ENCODE data around the gene CDK5RAP1.
"Not testable (repeated sequence)": the region's sequence is repeated elsewhere in the genome, so short reads cannot be mapped to it uniquely, and the experiment has no call there.

CDK5RAP1 gene

DNA sequence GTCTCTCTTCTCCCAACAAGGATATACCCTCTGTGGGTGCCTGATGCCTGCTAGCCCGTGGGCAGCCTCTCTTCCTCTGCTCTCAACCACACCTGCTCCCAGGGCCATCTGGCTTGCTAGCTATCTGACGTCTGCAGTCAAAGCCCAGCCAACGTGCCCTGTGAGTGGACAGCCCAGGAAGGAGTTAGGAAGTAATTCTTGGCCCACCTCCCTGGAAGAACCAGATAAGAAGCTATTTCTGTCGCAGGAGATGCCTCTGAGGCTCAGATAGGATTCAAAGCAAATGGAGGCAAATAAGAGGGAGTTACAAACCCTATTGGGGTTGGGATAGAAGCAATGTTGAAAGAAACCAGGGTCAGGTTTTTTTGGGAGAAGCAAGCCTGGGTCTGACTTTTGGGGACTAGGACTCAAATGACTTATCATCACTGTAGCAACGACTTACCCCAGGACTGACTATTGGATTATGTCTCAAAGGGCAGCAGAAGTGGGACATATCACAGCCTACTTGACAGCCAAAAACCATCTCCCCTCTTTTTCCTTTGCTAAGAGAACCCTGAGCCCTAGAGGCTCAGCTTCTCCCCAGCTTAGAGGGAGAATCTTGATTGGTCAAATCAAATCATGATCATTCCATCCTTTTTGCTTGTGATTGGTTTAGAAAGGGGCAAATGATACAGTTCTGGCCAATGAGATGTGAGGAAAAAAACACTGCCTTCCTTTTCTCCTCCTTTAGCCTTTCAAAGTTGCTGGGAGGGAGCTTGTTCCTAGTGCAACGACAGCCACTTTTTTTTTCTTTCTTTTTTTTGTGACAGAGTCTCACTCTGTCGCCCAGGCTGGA is 18.0 kb upstream of the CDK5RAP1 start:
- DNase-seq: no peak

DNA sequence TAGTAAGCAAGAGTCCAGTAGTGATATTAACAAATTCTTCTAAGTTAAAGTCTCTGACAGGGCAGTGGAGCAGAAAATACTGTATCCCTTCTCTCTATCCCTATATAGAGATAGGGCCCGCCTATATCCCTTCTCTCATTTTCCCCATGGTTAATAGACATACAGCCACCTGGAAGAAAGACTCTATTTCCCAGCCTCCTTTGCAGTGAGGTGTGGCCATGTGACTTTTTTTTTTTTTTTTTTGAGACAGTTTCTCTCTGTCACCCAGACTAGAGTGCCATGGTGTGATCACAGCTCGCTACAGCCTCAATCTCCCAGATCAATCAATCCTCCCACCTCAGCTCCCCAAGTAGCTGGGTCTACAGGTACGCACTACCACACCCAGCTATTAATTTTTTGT is 16.7 kb upstream of the CDK5RAP1 start:
- no peak for DNase-seq

DNA sequence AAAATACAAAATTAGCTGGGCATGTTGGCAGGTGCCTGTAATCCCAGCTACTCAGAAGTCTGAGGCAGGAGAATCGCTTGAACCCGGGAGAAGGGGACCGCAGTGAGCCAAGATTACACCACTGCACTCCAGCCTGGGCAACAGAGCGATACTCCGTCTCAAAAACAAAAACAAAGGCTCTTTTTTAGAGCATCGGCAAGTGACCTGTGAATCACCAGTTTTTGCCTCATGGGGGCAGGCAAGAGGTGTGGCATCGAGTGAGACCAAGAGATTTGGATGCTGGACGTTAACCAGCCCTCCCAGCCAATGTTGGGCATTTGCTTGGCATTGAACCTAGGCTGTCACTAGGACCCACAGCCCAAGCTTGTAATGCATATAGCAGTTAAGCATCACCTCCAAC is 14.6 kb upstream of the CDK5RAP1 start:
- DNase-seq: no peak

DNA sequence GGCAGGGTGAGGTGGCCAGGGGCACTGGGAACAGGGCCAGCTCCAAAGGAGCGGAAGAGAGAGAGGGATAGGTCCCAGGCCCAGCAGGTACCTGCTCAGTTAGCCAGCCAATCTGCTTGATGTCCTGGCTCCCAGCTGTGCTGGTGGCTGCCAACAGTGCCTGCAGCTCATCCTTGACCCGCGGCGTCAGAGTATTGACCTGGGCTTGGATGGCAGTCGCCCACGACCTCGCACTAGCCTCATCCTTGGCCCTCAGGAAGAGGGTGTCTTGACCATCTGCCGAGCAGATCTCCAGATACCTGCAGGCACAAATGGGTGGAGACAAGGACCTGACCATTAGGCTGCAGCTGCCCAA is 11.1 kb upstream of the CDK5RAP1 start:
- no peak for DNase-seq

DNA sequence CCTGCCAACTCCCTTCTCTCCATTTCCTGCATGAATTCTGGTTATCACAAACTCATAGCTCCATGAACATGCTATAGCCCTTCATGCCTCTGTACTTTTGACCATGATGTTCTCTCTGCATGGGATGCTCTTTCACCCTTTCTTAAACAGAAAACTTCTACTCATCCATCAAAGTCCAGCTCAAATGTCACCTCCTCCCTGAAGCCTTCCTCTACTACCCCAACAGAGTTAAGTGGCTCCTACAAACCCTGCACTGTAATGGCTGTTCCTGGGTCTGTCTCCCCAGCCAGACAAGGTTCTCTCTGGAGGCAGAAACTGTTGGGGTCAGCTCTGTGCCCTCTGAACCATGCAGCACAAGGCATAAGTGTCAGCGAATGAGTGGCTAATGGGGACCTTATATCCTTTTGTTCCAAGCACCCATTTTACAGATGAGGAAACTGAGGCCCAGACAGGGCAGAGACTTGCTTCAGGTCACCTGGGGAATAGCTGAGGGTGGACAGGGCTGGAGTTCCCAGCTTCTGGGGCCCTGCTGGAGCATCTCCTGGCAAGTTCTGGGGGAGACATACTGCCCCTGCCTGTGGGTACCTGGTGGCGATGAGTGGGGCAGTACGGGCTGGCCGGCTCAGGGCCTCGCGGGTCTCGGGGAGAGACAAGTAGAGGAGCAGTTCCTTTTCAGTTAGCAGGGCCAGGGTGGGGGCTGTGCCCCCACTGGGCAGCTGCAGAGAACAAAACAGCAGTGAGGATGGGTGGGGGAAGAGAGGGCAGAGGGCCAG is 10.6 kb upstream of the CDK5RAP1 start:
- DNase-seq: no peak

DNA sequence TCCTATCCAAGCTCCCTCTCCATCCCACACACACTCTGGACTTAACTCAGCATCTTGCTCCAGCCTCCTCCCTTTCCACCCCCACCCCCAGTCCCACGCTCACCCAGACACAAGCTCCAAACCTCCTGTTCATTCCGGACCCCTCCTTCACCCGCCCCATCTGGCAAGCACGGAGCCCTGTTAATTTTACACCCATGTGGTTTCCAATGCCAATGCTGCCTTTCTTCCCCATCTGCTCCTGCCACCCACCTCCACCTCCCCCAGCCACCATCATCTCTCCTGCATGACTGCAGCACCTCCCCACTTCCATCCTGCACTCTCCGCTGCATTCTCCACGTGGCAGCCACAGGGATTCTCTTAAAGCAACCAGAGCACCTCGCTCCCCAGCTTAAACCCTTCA is 9.9 kb upstream of the CDK5RAP1 start:
- no peak for DNase-seq

DNA sequence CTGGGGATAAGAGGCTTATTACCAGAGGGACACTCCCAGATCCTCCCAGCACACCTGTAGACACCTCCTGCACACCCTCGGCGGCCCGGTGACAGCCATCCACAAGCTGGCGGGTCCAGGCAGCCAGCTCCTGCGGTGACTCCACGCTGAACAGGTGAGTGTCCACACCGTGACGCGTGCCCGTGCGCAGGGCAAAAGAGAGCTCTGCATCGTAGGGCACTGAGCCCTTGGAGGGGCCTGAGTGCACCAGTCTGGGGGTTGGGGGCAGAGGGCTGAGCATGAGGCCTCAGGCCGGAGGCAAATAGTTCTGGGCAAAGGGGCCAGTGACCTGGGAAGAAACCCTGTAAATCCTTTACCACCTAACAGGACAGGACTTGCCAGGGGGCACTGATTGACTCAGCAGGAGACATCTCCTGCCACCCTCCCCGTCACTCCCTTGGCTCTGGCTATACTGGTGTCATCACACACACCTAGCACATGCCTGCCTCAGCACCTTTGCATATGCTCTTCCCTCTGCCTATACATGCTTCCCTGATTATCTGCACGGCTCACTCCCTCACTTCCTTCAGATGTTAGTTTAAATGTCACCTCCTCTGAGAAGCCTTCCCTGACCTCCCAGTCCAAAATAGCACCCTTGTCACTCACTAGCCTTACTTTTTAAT is 8.9 kb upstream of the CDK5RAP1 start:
- DNase-seq: no peak

DNA sequence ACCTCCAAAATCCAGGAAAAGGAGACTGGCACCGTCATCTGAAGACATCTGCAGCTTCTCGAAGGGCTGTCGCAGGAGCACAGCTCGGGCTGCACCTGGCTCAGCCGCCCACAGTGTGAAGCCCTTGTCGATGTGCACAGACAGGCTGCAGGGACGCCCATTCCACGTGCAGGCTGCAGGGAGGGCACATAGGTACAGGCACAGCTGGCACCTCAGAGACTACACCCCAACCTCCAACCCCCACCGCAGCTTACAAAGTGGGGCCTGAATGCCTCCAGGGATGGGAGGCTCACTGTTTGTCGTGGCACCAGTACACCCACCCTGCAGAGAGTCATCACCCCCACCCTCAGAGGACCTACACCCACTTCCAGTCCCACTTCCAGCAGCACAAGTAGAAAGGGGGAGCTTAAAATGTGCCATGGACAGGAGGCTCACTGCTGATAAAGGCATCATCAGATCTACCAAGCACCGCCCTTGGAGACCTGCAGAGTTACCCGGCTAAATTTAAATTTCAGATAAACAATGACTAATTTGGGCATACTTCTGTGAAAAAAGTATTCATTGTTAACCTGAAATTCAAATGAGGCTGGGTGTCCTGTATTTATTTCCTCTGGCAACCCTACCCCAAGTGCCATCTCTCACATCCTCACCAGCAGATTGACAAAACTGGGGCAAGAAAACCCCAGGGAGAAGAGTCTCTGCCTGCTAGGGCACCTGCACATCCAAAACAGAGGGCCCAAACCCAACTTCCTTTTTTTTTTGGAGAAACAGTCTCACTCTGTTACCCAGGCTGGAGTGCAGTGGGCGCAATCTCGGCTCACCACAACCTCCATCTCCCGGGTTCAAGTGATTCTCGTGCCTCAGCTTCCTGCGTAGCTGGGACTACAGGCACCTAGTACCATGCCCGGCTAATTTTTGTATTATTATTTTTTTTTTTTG is 7.7 kb upstream of the CDK5RAP1 start:
- no peak for DNase-seq

DNA sequence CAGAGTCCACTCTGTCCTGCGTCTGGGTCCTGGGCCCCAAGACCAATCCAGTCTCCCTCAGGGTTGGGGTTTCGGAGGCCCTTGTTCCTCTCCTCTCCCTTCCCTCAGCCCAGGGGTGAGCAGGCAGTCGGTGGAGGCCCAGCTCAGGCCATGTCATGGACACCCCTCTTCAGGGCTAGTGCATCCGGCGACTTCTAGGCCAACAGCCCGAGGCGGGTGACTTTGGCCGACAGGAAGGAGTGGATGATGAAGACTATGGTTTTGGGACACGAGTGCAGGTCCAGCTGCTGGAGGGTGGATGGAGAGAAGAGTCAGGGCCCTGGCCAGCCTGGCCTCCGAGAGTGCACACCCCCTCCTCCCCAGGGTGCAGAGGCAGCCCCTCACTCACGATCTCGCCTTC is 7.0 kb upstream of the CDK5RAP1 start:
- no peak for DNase-seq

DNA sequence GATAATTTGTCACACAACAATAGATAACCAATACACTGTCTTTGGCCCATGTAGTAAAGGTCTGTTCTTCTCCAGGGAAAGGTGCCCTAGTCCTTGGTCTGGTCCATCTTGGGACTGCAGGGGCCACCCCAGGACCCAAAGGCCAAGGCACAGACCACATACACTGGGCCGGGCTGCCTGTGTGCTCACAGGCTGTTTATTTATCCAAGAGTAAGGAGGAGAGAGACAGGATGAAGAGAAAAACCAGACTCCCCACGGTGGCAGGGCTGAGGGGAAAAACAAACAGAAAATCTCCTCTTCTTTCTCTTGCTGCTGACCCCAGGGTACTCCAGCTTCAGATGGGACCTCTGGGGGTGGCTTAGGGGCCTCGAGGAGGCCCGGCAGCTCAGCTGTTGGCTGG is 6.5 kb upstream of the CDK5RAP1 start:
- DNase-seq: no peak

DNA sequence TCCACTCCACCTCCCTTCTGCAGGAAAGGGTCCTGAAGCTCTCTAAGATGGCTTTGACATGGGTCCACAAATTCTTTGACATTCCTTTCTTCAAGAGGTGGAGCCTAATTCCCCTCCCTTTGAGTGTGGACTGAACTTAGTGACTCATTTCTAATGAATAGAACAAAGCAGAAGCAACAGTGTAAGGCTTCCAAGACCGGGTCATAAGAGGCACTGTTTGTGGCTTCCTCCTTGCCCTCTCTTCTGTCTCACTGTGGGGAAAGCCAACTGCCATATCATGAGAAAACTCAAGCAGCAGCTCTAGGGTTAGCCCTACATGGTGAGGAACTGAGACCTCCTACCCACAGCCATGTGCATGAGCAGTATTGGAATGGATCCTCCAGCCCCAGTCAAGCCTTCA is 5.9 kb upstream of the CDK5RAP1 start:
- DNase-seq: no peak

DNA sequence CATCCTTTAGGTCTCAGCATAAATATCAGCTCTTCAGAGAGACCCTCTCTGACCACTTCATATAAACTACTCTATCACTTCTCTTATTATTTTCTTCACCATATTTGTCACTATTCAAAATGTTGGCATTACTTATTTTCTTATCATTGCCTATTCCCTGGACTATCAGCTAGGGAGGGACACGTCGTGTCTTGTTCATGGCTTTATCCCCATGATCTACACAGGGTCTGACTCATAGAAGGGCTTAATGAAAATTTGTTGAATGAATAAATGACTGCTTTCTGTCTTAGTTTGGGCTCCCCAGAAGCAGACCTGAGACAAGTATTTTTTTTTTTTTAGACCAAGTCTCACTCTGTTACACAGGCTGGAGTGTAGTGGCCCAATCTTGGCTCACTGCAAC is 3.0 kb upstream of the CDK5RAP1 start:
- DNase-seq: no peak

DNA sequence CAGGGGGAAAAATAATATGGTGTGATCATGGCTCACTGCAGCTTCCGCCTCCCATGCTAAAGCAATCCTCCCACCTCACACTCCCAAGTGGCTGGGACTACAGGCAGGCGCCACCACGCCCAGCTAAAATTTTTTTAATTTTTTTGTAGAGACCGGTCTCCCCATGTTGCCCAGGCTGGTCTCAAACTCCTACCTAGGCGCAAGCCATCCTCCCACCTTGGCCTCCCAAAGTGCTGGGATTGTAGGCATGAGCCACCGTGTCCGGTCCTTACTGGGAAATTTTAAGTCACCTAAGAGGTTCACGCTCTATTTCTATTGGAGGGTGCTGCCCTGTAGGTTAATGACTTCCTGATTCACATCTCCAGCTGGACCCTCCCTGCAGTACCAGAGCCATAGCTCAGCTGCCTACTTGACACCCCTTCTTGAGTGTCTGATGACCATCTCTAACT is 626 bp upstream of the CDK5RAP1 start:
- DNase-seq: no peak

DNA sequence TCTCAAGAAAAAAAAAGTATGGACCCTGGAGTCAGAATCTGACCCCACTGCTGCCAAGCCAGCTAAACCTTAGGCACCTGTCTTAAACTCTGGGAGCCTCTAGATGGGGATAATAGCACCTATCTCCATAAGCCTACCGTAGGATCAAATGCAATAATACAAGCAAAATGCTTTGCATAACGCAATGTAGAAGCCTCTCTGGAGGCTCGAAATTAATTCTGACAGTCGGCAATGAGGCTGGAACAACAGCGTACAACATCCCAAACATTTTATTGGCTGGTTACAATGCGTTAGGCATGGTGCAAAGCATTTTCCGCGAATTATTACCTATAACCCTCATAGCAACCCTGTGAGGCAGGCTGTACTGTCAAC is 521 bp downstream of the CDK5RAP1 start:
- DNase-seq: peak in 1 of 5 donors; percentile 11

DNA sequence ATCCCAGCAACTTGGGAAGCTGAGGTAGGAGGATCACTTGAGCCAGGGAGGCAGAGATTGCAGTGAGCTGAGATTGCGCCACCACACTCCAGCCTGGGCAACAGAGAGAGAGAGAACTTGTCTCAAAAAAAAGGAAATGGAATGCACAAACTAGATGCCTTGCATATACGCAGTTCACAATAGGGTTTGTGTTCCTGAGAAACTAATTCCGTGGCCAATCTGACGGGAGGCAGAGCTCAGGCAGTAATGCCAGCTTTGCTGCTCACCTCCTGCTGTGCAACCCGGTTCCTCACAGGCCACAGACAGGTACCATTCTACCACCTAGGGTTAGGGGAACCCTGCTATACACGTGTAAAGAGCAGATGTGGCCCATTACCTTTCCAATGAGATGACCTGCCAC is 1.4 kb downstream of the CDK5RAP1 start:
- no peak for DNase-seq

DNA sequence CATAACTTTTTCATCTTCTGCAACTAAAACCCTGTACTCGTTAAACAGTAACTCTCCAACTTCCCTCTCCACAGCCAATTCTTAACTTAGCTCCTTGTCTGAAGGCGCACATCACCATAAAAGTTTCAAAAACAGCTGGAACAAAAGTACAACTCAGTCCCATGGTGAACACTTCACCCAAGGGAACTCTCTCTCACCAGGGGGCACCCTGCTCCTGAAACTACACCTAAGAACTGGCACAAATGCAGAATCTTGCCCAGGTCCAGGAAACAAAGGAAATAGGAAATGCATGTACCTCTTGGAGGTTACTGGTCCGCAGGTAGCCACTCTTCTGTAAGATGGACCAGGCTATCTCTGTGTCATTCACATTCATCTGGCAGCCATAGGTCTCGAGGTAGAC is 6.6 kb downstream of the CDK5RAP1 start:
- no peak for DNase-seq

DNA sequence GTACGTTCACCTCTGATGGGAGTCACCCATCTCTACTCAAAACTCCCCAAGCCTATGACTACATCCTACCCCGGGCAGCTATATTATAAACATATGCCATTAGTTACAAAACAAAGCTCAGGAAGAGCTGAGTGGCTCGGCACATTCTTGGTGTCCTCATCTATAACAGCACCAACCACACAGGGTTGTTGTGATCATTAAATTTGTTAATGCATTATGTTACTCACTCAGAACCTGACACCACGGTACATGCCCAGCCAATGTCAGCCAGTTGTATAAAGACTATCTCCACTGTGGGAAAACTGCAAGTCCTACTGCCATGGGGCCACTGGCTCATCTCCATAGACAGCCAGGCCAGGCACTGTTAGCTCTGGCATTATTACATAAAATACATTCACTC is 7.7 kb downstream of the CDK5RAP1 start:
- no peak for DNase-seq

DNA sequence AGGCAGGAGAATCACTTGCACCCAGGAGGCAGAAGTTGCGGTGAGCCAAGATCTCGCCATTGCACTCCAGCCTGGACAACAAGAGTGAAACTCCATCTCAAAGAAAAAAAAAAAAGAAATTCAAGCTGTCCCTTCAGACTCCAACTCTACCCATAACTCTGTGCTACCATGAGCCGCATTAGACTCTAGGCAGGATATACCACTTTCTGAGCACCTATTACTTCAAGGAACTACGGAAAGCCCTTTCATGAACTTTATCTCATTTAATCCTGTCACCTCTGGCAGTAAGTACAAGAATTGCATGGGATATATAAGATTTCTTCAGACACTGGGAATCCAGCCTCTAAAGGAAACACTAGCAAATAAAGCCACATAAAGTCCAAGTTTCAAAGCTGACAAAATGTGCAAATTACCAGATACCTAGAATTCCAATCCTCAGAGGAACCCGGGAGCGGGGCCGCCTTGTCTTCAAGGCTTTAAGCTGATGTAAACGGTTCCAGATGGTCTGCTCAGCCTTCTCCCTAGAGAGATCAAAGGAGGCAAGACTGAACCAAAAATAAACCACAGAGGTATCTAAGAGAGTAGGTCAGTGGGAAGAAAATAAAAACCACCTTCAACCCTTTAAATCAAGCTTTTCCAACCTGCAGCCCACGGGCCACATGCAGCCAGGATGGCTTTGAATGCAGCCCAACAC is 9.4 kb downstream of the CDK5RAP1 start:
- no peak for DNase-seq

DNA sequence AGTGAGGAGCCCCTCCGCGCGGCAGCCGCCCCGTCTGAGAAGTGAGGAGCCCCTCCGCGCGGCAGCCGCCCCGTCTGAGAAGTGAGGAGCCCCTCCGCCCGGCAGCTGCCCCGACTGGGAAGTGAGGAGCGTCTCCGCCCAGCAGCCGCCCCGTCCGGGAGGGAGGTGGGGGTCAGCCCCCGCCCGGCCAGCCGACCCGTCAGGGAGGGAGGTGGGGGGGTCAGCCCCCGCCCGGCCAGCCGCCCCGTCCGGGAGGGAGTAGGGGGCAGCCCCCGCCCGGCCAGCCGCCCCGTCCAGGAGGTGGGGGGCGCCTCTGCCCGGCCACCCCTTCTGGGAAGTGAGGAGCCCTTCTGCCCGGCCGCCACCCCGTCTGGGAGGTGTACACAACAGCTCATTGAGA is 12.0 kb downstream of the CDK5RAP1 start:
- not testable (repeated sequence) for DNase-seq

DNA sequence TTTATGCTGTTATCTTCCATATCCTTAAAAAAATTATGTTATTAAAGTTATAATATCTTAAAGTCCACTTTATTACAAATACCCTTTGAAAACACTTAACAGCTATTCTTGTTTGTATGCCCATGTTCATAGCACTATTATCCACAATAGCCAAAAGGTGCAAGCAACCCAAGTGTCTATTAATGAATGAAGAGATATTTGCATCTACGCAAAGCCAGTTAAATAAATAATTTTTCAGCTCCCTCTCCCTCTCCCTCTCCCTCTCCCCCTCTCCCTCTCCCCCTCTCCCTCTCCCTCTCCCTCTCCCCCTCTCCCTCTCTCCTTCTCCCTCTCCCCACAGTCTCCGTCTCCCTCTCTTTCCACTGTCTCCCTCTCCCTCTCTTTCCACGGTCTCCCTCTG is 13.1 kb downstream of the CDK5RAP1 start:
- no peak for DNase-seq

DNA sequence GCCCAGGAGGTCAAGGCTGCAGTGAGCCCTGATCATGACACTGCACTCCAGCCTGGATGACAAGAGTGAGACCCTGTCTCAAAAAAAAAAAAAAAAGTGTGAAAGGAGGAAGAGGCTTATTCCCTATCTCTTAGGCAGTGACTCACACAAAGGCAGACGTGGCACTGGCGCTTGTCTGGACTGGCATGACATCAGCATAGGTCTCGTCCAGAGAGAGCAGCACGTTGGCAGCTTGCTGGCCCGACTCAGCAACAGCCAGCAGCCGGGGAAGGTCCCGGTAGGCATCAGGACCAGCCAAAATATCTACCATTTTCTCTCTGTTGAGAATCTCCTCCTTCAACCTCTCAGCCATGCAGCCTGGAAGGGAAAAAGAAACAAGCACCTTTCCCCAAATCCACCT is 14.1 kb downstream of the CDK5RAP1 start:
- no peak for DNase-seq

DNA sequence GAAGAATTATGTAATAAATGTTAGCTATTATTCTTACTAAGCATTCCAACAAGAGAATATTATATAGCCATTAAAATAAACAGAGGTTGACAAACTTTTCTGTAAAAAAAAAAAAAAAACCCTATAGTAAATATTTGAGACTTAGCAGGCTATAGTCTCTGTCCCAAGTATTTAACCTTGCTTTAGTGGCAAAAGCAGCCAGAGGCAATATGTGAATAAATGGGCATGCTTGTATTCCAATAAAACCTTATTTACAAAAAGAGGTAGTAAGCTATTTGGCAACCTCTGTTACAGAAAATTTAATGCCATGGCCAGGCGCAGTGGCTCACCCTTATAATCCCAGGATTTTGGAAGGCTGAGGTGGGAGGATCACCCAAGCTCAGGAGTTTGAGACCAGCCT is 14.6 kb downstream of the CDK5RAP1 start:
- no peak for DNase-seq

Data from T-helper 1 cell (primary cell).